OCI-LY3 (cell line): ENCODE results near the gene TIMM22.

Source experiments
- CTCF ChIP-seq: fragments of 200-600, 300-600 bp; sonication (generic); IDR thresholded peaks from 2 replicates; pipeline ENCODE4 v1.5.1; 2014; ENCODE audit warnings: antibody characterized with exemption, low read length, low read depth
- EZH2phosphoT487 ChIP-seq: fragments of 200-600 bp; shearing (Covaris generic); IDR thresholded peaks from 2 replicates; pipeline ENCODE4 v1.6.1; 2018; ENCODE audit warnings: antibody characterized with exemption, mixed run types, low read depth

GRCh38 chr17:1041746-1042145 is 44.8 kb downstream of the TIMM22 start:
- TF ChIP-seq CTCF (no peak), EZH2phosphoT487 (no peak)
